GM18870 (cell line): ENCODE data around the gene CAMK2D.

ENCODE experiments used
- ATAC-seq: cut with Tn5 transposase; IDR thresholded peaks from one replicate; pipeline ENCODE4 v1.9.1; 2021; ENCODE audit warnings: moderate library complexity; ENCODE audit not compliant: unreplicated experiment

The CAMK2D gene

DNA sequence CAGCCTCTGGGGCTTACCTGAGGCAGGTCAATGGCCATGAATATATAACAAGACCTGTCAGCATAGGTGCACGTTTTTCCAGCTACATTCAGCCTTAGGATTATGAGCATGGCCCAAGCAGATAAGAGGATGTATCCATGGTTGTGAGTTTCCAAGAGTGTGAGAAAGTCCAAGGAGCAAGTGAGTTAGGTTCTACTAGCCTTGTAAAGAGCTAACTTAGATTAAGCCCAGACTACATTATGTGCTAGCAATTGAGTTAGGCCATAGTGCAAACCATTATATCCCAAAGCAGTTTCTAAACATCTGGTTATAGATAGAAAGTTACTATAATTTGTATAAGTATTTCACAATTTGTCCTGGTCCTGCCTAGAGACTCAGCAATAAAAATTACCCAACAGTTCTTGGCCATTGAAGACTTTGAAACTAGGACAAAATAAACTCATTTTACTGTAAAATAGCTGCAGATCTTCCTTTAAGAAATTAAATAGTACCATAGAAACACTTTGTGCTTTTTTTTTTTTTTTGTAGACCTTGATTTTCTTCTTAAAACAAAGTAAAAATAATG, 312.0 kb downstream of the CAMK2D start:
- ATAC-seq, result no peak

DNA sequence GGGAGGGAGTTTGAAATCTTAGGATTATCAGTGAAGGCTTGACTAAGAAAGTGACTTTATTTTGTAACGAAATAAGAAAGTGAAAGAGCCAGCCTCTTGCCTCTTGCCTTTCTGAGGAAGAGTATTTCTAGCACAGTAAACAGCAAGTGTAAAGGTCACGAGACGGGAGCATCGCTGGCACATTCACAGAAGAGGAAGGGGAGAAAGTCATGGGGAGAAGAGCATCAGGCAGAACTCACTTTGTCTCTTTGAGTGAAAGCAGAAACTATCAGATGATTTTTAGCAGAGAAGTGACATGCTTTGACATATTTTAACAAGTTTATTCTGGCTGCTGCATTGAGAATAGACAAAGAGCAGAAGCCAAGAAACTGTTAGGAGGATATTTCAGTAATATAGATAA, 313.8 kb downstream of the CAMK2D start:
- ATAC-seq, result peak; percentile 68

DNA sequence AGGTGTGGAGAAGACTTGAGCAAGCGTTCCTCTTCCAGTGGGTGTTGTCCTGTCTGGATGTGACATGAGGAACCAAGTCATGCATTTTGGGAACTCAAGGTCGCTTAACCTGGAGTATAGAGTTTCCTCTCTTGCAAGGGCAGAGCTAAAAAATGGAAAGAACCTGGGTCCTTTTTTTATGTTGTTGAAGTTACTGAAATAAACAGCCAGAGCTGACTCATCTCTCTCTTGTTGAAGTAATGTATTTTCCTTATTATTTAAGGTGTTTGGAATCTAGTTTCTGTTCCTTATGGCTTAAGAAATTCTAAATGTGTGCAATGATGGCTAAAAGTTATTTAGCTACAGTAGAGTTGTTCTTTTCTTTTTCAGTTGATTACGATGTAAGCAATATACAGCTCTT, 314.5 kb downstream of the CAMK2D start:
- ATAC-seq, result no peak

DNA sequence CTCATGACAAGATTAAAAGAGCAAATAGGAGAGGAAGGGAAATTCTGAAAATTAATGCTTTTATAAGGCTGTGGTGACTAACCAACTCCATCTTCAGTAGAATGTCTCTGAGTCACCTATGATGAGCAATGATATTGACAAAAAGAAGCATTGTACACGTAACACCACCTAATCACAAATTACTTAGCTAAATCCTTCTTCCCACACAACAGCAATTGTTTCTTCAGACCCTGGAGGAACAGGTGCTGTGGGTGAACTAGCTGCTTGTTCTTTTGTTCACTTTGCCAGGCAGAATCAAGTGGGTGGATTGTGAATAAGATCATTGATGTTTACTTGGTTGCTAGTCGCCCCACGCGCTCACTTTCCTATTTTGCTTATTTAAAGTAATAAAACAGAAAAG, 315.5 kb downstream of the CAMK2D start:
- ATAC-seq, result no peak

DNA sequence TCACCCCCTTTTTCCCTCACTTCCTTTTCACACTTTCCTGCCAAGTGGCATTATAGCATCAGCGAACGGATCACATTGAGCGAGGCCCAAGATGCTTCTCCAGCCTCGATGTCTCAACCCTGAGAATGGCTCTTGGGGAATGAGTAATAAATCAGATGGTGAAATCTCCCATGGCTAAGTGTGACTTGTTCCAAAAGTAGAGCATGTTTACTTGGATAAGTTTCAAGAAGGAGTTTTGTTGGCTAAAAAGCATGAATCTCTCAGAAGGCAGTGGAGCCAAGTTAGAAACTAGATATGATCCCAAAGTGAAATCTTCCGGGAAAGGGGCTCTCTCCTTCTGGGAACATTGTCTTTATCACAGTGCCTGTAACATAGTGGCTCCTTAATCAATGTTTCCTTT, 316.3 kb downstream of the CAMK2D start:
- ATAC-seq, result no peak

DNA sequence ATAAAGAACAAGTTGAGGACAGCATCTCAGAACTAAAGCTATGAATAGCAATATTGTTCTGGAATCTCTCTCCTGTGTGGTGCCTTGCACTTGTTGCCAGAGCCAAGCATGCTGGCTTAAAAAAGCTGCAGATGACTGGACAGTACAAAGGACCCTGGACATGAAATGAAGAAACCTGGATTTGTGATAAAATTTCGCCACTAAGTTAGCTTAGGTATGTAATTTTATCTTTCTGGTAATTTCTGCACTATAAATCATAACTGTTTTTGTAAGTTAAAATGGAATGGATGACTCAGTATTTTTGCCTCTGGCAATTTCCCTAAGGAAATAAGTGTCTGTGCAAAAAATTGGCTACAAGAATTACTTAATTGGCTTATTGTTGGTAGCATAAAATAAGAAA, 317.2 kb downstream of the CAMK2D start:
- no peak for ATAC-seq

DNA sequence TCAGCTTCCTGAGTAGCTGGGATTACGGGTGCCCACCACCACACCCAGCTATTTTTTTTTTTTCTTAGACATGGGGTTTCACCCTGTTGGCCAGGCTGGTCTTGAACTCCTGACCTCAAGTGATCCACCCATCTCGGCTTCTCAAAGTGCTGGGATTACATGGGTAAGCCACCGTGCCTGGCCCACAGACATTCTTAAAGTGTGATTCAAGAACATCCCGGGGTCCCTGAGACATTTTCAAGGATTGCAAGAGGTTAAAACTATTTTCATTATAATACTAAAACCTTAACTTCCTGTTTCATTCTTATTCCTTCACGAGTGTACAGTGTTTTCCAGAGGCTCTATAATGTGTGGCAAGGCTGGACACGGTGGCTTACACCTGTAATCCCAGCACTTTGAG, 318.7 kb downstream of the CAMK2D start:
- ATAC-seq, result no peak

DNA sequence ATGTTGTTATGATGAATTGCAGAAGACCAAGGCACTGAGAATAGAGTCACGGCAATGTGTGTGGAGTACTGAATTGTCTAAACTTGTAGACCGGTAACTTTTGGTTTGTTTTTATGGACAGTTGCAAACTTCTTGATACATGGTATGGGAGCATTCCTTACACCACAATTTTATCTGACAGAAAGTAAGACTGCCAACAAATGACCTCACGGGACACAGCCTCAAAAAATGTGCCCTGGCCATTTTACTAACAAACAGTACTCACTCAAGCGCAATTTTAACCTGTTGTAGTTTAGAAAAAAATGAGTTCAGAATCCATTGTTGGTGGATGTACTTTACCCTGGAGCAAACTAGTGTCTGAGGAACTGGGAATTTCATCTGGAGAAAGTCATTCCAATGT, 321.2 kb downstream of the CAMK2D start:
- ATAC-seq, result no peak

DNA sequence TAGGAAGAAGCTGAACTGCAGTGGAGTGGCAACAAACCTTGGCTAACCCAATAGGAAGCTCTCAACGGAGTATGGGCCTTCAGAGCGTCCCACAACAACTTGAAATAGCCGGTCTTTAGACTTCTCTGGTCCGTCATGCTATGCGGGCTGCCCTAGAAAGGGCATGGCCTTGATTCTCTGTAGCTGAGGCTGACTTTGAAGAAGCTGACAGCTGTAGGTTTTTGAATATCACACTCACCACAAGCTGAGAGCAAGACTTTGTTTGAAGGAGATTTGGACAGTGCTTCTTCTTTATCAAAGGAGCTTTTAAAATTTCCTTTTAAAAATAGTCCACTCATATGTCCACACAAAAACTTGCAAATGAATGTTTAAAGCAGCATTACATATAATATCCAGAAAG, 322.9 kb downstream of the CAMK2D start:
- ATAC-seq, result no peak

DNA sequence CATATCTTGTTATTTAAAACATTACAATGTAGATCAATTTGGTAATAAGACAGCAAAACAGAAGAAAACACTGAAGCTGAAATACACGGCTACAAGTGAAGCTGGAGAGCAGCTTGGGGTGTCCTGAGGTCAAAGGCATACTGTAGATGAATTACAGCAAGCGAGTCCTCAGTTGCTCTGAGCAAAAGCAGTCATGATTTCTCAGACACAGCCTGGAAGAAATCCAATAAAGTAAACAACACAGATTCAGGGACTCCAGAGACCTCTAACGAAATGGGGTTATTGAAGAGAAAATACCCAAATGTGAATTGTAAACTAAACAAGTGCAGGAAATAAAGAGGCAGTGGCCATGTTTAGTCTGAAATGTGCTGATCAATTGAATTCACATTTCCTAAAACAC, 324.4 kb downstream of the CAMK2D start:
- ATAC-seq, result no peak

DNA sequence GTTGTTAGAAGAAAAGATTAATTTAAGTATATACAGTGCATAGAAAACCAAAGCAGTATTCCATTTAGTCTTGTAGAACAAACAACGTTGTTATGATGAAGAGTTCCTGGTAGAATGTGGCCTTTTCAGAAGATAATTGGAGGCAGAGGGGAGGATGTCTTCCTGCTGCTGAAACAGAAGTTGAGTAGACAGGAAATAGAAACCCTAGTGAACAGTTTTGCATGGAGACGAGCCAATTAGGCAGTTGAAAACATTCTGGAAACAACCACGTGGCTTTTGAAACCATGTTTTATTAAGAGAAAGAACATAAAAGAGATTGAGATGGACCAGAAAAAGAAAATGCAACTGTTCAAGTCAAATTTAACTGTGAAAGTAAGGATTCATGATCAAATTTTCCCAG, 325.2 kb downstream of the CAMK2D start:
- ATAC-seq, result no peak

DNA sequence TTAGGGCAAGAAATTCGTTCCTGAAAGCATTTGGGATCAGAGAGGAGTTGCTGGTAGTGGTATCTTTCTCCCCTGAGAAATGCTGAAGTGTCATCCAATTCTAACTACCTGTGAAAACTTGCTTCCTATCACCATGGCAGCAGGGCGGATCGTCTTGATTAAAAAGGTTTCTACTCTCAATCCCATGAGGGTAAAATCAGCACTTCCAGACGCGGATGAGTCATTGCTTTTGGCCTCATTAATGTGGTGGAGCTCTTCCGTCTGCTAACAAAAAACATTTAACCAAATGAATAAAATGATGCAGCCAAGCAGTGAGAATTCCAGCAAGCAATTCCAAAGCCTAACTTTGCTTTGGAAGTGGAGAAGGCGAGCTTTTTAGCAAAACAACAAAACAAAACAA, 325.6 kb downstream of the CAMK2D start:
- ATAC-seq, result no peak

DNA sequence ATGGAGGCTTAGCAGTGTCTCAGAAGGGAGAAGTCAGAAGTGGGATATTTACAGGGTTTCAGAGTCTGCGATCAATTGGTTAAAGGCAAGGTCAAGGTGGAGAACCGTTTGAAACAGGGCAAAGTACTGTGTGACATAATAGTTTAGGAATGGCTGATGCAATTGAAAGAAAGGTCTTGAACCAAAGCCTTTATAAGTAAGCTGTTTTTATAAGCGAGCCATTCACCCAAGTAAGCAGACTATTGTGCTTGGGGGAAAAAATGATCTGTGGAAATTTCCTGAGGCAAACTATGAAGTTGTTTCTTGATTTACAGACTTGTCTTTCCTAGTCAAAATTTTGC, 327.3 kb downstream of the CAMK2D start:
- ATAC-seq, result no peak

DNA sequence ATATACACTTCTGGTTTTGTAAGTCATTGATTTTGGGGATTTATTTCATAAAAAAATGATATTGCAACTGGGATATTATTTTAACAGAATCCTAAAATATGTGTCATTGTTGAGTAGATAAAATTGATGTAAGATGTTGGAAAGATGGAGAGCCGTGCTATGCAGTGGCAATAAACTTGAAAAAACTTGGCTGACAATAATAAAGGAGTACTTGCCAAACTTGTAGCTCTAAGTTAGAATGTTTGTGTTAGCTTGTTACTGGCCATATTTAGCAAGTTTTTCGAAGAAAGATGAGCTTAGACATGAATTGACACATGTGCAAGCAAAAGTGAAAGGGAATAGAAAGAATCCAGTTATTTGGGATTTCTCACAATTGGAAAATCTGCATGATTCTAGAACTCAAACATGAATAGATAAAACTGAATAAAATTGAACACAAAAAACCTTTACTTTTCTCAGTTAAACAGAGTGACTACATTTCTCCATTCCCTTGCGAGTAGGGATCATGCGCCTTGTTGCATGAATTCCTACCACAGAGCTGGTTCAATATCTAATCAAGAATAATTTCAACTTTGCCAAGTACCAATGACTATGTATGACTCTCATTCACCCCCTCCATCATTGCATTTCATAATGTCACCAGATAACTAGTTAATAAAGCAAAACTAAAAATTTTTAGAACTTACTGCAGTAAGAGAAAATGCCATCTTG, 327.8 kb downstream of the CAMK2D start:
- ATAC-seq, result no peak

DNA sequence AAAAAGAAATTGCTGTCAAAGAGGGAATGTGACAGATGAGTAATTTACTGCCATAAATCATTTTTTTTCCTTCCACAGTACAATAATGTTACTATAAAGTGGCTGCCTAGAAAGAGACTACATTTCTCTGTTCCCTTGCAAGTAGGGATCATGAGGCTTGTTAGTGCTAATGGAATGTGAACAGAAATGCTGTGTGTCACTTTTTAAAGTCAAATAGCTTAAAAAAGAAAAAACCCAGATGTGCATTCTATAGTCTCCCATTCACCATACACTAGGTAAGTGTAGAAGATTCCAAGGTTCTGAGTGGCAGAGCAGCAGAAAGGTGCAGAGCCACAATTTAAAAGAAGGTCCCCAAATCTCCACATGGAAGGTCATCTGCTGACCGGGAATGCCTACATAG, 328.4 kb downstream of the CAMK2D start:
- no peak for ATAC-seq

DNA sequence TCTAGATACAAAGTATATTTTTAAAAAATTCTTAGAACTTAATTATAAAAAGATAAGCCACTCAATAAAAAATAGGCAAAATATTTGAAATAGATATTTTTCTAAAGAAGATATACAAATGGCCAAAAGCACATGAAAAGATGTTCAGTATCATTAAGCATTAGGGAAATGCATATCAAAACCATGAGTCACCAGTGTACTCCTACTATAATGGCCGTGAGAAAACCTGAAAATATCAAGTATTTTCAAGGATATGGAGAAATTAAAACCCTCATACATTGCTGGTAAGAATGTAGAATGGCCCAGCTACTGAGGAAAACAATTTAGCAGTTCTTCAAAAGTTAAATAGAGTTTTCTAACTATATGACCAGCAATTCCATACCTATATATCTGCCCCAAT, 337.9 kb downstream of the CAMK2D start:
- no peak for ATAC-seq

DNA sequence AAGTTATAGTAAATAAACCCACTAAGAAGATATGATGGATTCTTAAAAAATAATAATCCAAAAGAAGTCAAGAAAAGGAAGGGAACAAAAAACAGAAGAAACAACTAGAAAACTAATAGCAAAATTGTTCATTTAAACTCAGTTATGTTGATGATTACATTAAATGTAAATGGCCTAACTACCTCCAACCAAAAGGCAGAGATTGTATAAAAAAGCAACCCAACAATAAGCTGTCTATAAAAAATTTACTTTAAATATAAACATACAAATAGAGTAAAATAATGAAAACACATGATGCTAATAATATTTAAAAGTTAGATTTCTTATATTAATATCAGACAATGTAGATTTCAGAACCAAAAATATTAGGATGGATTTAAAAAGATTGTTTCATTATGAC, 340.6 kb downstream of the CAMK2D start:
- no peak for ATAC-seq

DNA sequence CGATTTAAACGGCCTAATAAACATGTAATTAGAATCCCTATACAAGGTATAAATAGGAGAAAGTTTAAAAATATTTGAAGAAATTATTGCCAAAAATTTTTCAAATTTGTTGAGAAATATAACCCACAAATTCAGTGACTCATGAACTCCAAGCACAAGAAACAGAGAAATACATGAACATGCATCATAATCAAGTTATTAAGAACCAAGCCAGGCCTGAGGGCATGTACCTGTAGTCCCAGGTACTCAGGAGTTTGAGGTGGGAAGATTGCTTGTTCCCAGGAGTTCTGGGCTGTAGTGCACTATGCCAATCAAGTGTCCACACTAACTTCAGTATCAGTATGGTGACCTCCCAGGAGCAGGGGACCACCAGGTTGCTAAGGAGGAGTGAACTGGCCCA, 341.9 kb downstream of the CAMK2D start:
- ATAC-seq, result no peak

DNA sequence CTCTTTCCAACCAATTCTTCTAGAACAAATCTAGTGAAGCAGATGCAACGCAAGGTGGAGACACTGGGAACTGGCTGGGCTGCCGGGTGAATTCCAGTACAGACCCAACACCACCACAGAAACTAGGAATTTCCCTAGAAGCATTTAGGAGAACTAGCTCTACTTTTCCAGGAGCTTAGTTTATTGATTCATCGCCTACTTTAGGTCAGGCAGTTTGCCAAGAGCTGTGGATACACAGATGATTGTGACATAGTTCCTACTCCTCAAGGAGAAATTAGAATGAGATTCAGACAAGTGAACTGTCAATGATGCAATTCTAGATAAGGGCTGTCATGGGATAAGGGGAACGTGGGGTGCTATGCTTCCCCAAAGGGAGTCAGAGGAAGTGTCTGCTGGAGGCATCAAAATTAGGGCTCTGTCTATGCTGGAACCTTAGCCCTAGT, 350.0 kb downstream of the CAMK2D start:
- no peak for ATAC-seq

DNA sequence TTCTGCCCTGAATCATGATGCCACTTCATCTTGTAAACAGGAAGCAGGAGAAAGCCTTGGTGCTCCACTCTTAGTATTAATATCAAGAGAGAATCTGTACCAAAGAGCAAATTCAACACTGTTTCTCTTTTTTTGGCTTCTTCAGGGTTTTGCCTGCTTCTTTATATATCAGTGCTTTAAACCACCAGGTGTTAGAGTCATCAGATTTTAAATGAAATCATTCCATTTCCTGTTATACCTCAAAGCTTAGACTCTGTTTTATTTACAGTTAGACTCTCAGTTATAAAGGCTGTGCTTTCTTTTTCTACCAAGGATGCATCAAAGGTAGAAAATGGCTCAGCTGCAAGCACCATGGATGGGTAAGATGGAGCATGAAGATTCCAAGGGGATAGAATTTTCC, 350.9 kb downstream of the CAMK2D start:
- no peak for ATAC-seq

DNA sequence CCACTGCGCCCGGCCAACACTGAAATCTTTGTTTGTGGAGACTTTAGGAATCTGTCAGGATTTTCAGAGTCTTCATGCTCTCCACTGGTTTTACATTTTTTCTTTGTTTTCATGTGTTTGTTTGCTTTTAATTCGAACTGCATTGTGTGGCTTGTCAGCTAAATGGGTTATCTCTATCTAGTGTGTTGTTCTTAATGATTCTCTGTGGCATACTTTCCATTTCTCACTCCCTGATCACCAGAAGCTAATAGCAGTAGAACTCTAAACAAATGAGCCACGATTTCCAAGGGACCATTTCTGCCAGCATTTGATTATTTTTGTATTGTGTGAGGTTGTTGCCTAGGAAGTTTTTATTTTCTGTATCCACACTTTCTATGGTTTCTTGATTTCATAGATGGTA, 352.4 kb downstream of the CAMK2D start:
- no peak for ATAC-seq

DNA sequence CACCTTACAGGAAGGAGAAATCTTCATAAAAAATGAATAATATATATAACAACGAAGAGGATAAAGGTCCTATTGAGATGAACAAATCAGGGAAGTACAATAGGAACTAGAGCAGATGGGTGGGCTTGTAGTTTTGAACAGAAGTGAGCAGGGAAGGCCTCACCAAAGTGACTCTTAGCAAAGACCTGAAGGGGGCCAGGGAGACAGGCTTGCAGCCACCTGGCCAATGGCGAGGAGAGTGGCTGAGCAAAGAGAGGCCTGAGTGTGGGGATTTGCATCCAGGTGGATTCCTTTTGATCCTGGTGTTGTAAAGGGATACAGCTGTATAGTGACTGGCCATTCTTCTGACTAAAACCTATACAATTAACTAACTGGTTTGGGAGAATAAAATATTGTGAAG, 354.1 kb downstream of the CAMK2D start:
- no peak for ATAC-seq

DNA sequence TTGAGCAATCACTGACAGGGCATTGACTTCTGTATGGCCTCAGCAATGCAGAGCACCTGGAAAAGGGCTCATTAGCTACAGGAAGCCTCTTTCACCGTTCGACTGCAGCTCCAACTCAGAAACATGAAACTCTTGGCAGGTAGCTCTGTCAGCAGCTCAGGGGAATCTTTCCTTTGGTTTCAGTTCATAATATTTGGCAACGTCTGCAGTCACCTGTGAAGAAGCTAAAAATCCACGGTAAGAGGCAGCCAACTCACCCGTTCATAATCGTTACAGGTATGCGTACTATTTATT, 354.9 kb downstream of the CAMK2D start:
- ATAC-seq, result no peak
